Stimulated activated CD4-positive, alpha-beta T cell treated with anti-CD3 and anti-CD28 coated beads, Interleukin-2, amount 100 ng/mL, for 48 hours (primary cell): ENCODE results near the gene MBLAC1.

Source experiments
- DNase-seq, 2 donors: peaks; one replicate each; pipeline ENCODE4 v3.0.0-alpha.2; 2020

MBLAC1 gene

GRCh38 chr7:100126931-100127865 lies at the start of gene MBLAC1:
TSS of gene MBLAC1 (plus strand) at chr7:100126967. CDS start at chr7:100127396, 429 bp downstream.
- DNase-seq: peak; percentile 89 to 93

GRCh38 chr7:100077205-100077604 lies 49.6 kb upstream of the MBLAC1 start:
- no peak for DNase-seq

GRCh38 chr7:100079024-100079560 lies 47.7 kb upstream of the MBLAC1 start:
- DNase-seq: no peak

- no peak for DNase-seq
These were observed 45.7 kb upstream of the MBLAC1 start for GRCh38 chr7:100080907-100081534.

- DNase-seq: peak; percentile 97
These were observed 45.1 kb upstream of the MBLAC1 start, which contains the start of gene ZNF3 for GRCh38 chr7:100081535-100082102. TSS of gene ZNF3 (minus strand) at chr7:100081723. CDS start at chr7:100077357, 4,366 bp downstream.

GRCh38 chr7:100082978-100083377 lies 43.8 kb upstream of the MBLAC1 start:
- DNase-seq: no peak

GRCh38 chr7:100085515-100085914 lies 41.3 kb upstream of the MBLAC1 start:
- no peak for DNase-seq

- no peak for DNase-seq
These were observed 39.6 kb upstream of the MBLAC1 start for GRCh38 chr7:100087055-100087750.

GRCh38 chr7:100088095-100088620 lies 38.6 kb upstream of the MBLAC1 start:
- no peak for DNase-seq

GRCh38 chr7:100088621-100089457 lies 37.9 kb upstream of the MBLAC1 start, which contains the start of gene COPS6:
TSS of gene COPS6 (plus strand) at chr7:100088969. CDS start at chr7:100088991, 22 bp downstream.
- peak; percentile 89 for DNase-seq

- DNase-seq: no peak
These were observed 37.1 kb upstream of the MBLAC1 start for GRCh38 chr7:100089458-100090196.

- no peak for DNase-seq
These were observed 36.0 kb upstream of the MBLAC1 start for GRCh38 chr7:100090527-100091410.

- no peak for DNase-seq
These were observed 35.2 kb upstream of the MBLAC1 start for GRCh38 chr7:100091411-100092181.

GRCh38 chr7:100093054-100093453 lies 33.7 kb upstream of the MBLAC1 start:
- DNase-seq: no peak

- DNase-seq: no peak
These were observed 33.3 kb upstream of the MBLAC1 start for GRCh38 chr7:100093498-100093897.

GRCh38 chr7:100093925-100094486 lies 32.8 kb upstream of the MBLAC1 start:
- DNase-seq: no peak

GRCh38 chr7:100095289-100095688 lies 31.5 kb upstream of the MBLAC1 start:
- no peak for DNase-seq

- DNase-seq: no peak
These were observed 31.1 kb upstream of the MBLAC1 start for GRCh38 chr7:100095704-100096103.
